Suprapubic skin (tissue), 4 donors: ENCODE results near the gene GABPA. TPM values are rescaled to one million over a fixed set of nuclear protein-coding genes. Genes with fewer than 3 reads are reported as not detected.

Source experiments
- DNase-seq, 2 donors: peaks; one replicate each; pipeline ENCODE4 v3.0.0-alpha.2; 2019; ENCODE audit warnings: low spot score in 2 of 2
- H3K27ac ChIP-seq: fragments of 200-600 bp; sonication (generic); one replicate; pipeline ENCODE4 v1.5.1; 2019
- H3K27me3 ChIP-seq: fragments of 200-600 bp; sonication (generic); one replicate; pipeline ENCODE4 v1.5.1; 2019
- H3K36me3 ChIP-seq: fragments of 200-600 bp; sonication (generic); one replicate; pipeline ENCODE4 v1.5.1; 2019
- H3K4me1 ChIP-seq: fragments of 200-600 bp; sonication (generic); one replicate; pipeline ENCODE4 v1.5.1; 2019
- H3K4me3 ChIP-seq: fragments of 200-600 bp; sonication (generic); one replicate; pipeline ENCODE4 v1.5.1; 2019; ENCODE audit warnings: mild to moderate bottlenecking
- H3K9me3 ChIP-seq: fragments of 200-600 bp; sonication (generic); one replicate; pipeline ENCODE4 v1.5.1; 2019
- CTCF ChIP-seq, 2 donors: fragments of 200-600 bp in 1 of 2; fragments of 450-650 bp in 1 of 2; sonication (generic) in 1 of 2; IDR thresholded peaks; one replicate each; pipeline ENCODE4 v1.5.1; 2016 to 2019; ENCODE audit warnings: antibody characterized with exemption in 2 of 2, mild to moderate bottlenecking in 1 of 2, moderate library complexity in 1 of 2
- EP300 ChIP-seq: sonication (generic); formaldehyde crosslinking; IDR thresholded peaks from one replicate; pipeline ENCODE4 v1.6.1; 2017; ENCODE audit warnings: antibody characterized with exemption
- POLR2A ChIP-seq, 2 donors: fragments of 450-650 bp; IDR thresholded peaks; one replicate each; pipeline ENCODE4 v1.6.1; 2017; ENCODE audit warnings: antibody characterized with exemption in 2 of 2, mild to moderate bottlenecking in 2 of 2, moderate library complexity in 2 of 2
- POLR2AphosphoS5 ChIP-seq, 3 donors: sonication (generic); formaldehyde crosslinking; IDR thresholded peaks; one replicate each; pipeline ENCODE4 v1.6.1; 2017; ENCODE audit warnings: antibody characterized with exemption in 3 of 3
- WGBS: methylation state at CpG from one replicate; pipeline ENCODE4 v1.1.5; 2018; 5-methylcytosine and 5-hydroxymethylcytosine counted together
- total RNA-seq, 4 donors: library from RNA; depleted of rRNA; stranded (reverse); fragments of >200 nt; gene quantifications; one replicate each; pipeline ENCODE4 v1.1.0, GENCODE V29; 2016

Gene GABPA
- total RNA-seq, 4 donors from 2014 or later, result 11.8 to 20.7 (median 17.9) TPM

GRCh38 chr21:25806060-25806459 lies 71.3 kb downstream of the GABPA start:
- 66% methylated on average over 4 of the region's 4 CpGs for WGBS
- no peak for DNase-seq

GRCh38 chr21:25807191-25807590 lies 72.4 kb downstream of the GABPA start:
- no peak for TF ChIP-seq POLR2AphosphoS5 (IDR thresholded peaks at IDR 0.05)
- TF ChIP-seq POLR2A (IDR thresholded peaks at IDR 0.05), result no peak
- no peak for TF ChIP-seq CTCF (IDR thresholded peaks at IDR 0.05)
- no peak for TF ChIP-seq EP300
- Histone ChIP-seq H3K4me3 (no peak overlapping the region), H3K36me3 (no peaks in the 10 kb centered on the region), H3K27ac (no peak overlapping the region), H3K27me3 (no peaks in the 10 kb centered on the region), H3K9me3 (no peaks in the 10 kb centered on the region), H3K4me1 (no peaks in the 10 kb centered on the region)
- WGBS, result 78% methylated on average over 6 of the region's 6 CpGs
- no peak for DNase-seq

More at GRCh38 chr21:25806060-25806459, 71.3 kb downstream of the GABPA start:
- Histone ChIP-seq H3K27ac (no peak overlapping the region), H3K27me3 (no peaks in the 10 kb centered on the region), H3K9me3 (no peaks in the 10 kb centered on the region), H3K4me3 (no peak overlapping the region), H3K4me1 (peaks cover 2% of the 10 kb centered on the region), H3K36me3 (no peaks in the 10 kb centered on the region)
- TF ChIP-seq POLR2AphosphoS5 (IDR thresholded peaks at IDR 0.05) (no peak), POLR2A (IDR thresholded peaks at IDR 0.05) (no peak), CTCF (IDR thresholded peaks at IDR 0.05) (no peak), EP300 (no peak)

- Histone ChIP-seq H3K36me3 (no peaks in the 10 kb centered on the region), H3K9me3 (no peaks in the 10 kb centered on the region), H3K4me3 (no peak overlapping the region), H3K27me3 (no peaks in the 10 kb centered on the region), H3K27ac (no peak overlapping the region), H3K4me1 (no peaks in the 10 kb centered on the region)
- no peak for TF ChIP-seq EP300
- TF ChIP-seq POLR2A (IDR thresholded peaks at IDR 0.05), result no peak
- no peak for DNase-seq
Observed at GRCh38 chr21:25809013-25809412, 74.2 kb downstream of the GABPA start.

GRCh38 chr21:25811186-25811585 lies 76.4 kb downstream of the GABPA start:
- H3K4me1 ChIP-seq, result no peaks in the 10 kb centered on the region
- H3K36me3 ChIP-seq, result no peaks in the 10 kb centered on the region
- no peak overlapping the region for H3K27ac ChIP-seq
- H3K9me3 ChIP-seq, result no peaks in the 10 kb centered on the region
- TF ChIP-seq POLR2AphosphoS5 (IDR thresholded peaks at IDR 0.05), result no peak
- no peak for TF ChIP-seq POLR2A (IDR thresholded peaks at IDR 0.05)
- TF ChIP-seq EP300, result no peak
- no peak for TF ChIP-seq CTCF (IDR thresholded peaks at IDR 0.05)
- H3K4me3 ChIP-seq, result no peak overlapping the region
- no peak for DNase-seq
- 91% methylated on average over 1 of the region's 1 CpG for WGBS
- no peaks in the 10 kb centered on the region for H3K27me3 ChIP-seq

GRCh38 chr21:25813917-25814316 lies 79.1 kb downstream of the GABPA start:
- TF ChIP-seq CTCF (IDR thresholded peaks at IDR 0.05) (no peak), EP300 (no peak), POLR2AphosphoS5 (IDR thresholded peaks at IDR 0.05) (no peak), POLR2A (IDR thresholded peaks at IDR 0.05) (no peak)
- no peak for DNase-seq
- WGBS, result 75% methylated on average over 1 of the region's 1 CpG
- H3K27me3 ChIP-seq, result no peaks in the 10 kb centered on the region
- H3K27ac ChIP-seq, result no peak overlapping the region
- H3K4me3 ChIP-seq, result no peak overlapping the region
- no peaks in the 10 kb centered on the region for H3K9me3 ChIP-seq
- H3K36me3 ChIP-seq, result no peaks in the 10 kb centered on the region
- H3K4me1 ChIP-seq, result no peaks in the 10 kb centered on the region

GRCh38 chr21:25818121-25818520 lies 83.3 kb downstream of the GABPA start:
- 50% methylated on average over 5 of the region's 5 CpGs for WGBS
- no peaks in the 10 kb centered on the region for H3K36me3 ChIP-seq
- H3K27me3 ChIP-seq, result no peaks in the 10 kb centered on the region
- H3K4me1 ChIP-seq, result no peaks in the 10 kb centered on the region
- TF ChIP-seq EP300 (no peak), POLR2AphosphoS5 (IDR thresholded peaks at IDR 0.05) (no peak), POLR2A (IDR thresholded peaks at IDR 0.05) (no peak), CTCF (IDR thresholded peaks at IDR 0.05) (no peak)
- no peaks in the 10 kb centered on the region for H3K9me3 ChIP-seq
- DNase-seq, result no peak
- H3K27ac ChIP-seq, result no peak overlapping the region
- H3K4me3 ChIP-seq, result no peak overlapping the region
